ENCODE data around the gene CD83. TPM values are rescaled to one million over a fixed set of nuclear protein-coding genes. Genes with fewer than 3 reads are reported as not detected.
"Not testable (repeated sequence)": the region's sequence is repeated elsewhere in the genome, so short reads cannot be mapped to it uniquely, and the experiment has no call there.

The CD83 gene
- polyA plus RNA-seq (ENCODE audit: insufficient read length in 4 of 4): 10 to 100 TPM in 3 of 4 donors, 1 to 10 TPM in 1; 10.0 to 16.4 (median 12.4) TPM

- DNase-seq (ENCODE audit: low read depth in 4 of 4, low spot score in 3 of 4): peak in 1 of 4 donors; percentile 25
Observed at GRCh38 chr6:14117158-14118090, at the start of gene CD83. Gene CD83 (plus strand): TSS chr6:14117772. CDS start chr6:14117812, 40 bp downstream.

- no peak for DNase-seq (ENCODE audit: low read depth in 4 of 4, low spot score in 3 of 4)
Observed at GRCh38 chr6:14068133-14068532, 49.4 kb upstream of the CD83 start.

GRCh38 chr6:14068623-14069022 lies 48.9 kb upstream of the CD83 start:
- no peak for DNase-seq (ENCODE audit: low read depth in 4 of 4, low spot score in 3 of 4)

GRCh38 chr6:14070457-14070856 lies 47.1 kb upstream of the CD83 start:
- no peak for DNase-seq (ENCODE audit: low read depth in 4 of 4, low spot score in 3 of 4)

GRCh38 chr6:14072084-14072483 lies 45.5 kb upstream of the CD83 start:
- DNase-seq (ENCODE audit: low read depth in 4 of 4, low spot score in 3 of 4): no peak

- not testable (repeated sequence) for DNase-seq (ENCODE audit: low read depth in 4 of 4, low spot score in 3 of 4)
Observed at GRCh38 chr6:14073561-14074354, 43.8 kb upstream of the CD83 start.

- no peak for DNase-seq (ENCODE audit: low read depth in 4 of 4, low spot score in 3 of 4)
Observed at GRCh38 chr6:14074476-14075094, 43.0 kb upstream of the CD83 start.

- DNase-seq (ENCODE audit: low read depth in 4 of 4, low spot score in 3 of 4): peak in 2 of 4 donors; percentile 8 to 32
Observed at GRCh38 chr6:14075095-14075503, 42.5 kb upstream of the CD83 start.

GRCh38 chr6:14077193-14077867 lies 40.2 kb upstream of the CD83 start:
- no peak for DNase-seq (ENCODE audit: low read depth in 4 of 4, low spot score in 3 of 4)

GRCh38 chr6:14079433-14079832 lies 38.1 kb upstream of the CD83 start:
- no peak for DNase-seq (ENCODE audit: low read depth in 4 of 4, low spot score in 3 of 4)

GRCh38 chr6:14079971-14080370 lies 37.6 kb upstream of the CD83 start:
- DNase-seq (ENCODE audit: low read depth in 4 of 4, low spot score in 3 of 4): no peak

GRCh38 chr6:14081126-14081525 lies 36.4 kb upstream of the CD83 start:
- DNase-seq (ENCODE audit: low read depth in 4 of 4, low spot score in 3 of 4): no peak

- no peak for DNase-seq (ENCODE audit: low read depth in 4 of 4, low spot score in 3 of 4)
Observed at GRCh38 chr6:14082771-14083170, 34.8 kb upstream of the CD83 start.

GRCh38 chr6:14083262-14083661 lies 34.3 kb upstream of the CD83 start:
- DNase-seq (ENCODE audit: low read depth in 4 of 4, low spot score in 3 of 4): no peak

- DNase-seq (ENCODE audit: low read depth in 4 of 4, low spot score in 3 of 4): no peak
Observed at GRCh38 chr6:14083751-14084150, 33.8 kb upstream of the CD83 start.

GRCh38 chr6:14084388-14084787 lies 33.2 kb upstream of the CD83 start:
- DNase-seq (ENCODE audit: low read depth in 4 of 4, low spot score in 3 of 4): no peak

- no peak for DNase-seq (ENCODE audit: low read depth in 4 of 4, low spot score in 3 of 4)
Observed at GRCh38 chr6:14085176-14085787, 32.3 kb upstream of the CD83 start.

GRCh38 chr6:14086701-14087100 lies 30.9 kb upstream of the CD83 start:
- DNase-seq (ENCODE audit: low read depth in 4 of 4, low spot score in 3 of 4): no peak

- no peak for DNase-seq (ENCODE audit: low read depth in 4 of 4, low spot score in 3 of 4)
Observed at GRCh38 chr6:14088600-14089192, 28.9 kb upstream of the CD83 start.

- no peak for DNase-seq (ENCODE audit: low read depth in 4 of 4, low spot score in 3 of 4)
Observed at GRCh38 chr6:14089224-14089623, 28.3 kb upstream of the CD83 start.
